ENCODE results near the gene SLC35G3.
A peak's percentile ranks its signal among the peaks of the same experiment; 100 is the strongest.

Gene SLC35G3

DNA sequence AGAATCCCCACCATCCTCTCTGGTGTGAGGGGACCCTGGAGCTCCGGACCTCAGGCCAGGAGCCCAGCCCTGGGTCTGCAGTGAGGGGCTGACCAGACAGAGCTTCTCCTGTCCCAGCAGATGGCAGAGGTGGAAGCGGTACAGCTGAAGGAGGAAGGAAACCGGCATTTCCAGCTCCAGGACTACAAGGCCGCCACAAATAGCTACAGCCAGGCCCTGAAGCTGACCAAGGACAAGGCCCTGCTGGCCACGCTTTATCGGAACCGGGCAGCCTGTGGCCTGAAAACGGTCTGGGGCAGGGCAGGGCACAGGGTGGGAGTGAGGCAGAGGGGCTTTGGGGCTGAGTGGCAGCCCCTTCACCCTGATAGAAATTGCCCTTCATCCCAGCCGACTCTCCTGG is 46.0 kb downstream of the SLC35G3 start:
- TF ChIP-seq, protein P1, sequence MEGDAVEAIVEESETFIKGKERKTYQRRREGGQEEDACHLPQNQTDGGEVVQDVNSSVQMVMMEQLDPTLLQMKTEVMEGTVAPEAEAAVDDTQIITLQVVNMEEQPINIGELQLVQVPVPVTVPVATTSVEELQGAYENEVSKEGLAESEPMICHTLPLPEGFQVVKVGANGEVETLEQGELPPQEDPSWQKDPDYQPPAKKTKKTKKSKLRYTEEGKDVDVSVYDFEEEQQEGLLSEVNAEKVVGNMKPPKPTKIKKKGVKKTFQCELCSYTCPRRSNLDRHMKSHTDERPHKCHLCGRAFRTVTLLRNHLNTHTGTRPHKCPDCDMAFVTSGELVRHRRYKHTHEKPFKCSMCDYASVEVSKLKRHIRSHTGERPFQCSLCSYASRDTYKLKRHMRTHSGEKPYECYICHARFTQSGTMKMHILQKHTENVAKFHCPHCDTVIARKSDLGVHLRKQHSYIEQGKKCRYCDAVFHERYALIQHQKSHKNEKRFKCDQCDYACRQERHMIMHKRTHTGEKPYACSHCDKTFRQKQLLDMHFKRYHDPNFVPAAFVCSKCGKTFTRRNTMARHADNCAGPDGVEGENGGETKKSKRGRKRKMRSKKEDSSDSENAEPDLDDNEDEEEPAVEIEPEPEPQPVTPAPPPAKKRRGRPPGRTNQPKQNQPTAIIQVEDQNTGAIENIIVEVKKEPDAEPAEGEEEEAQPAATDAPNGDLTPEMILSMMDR (IDR thresholded peaks at IDR 0.05; ENCODE audit: unreplicated experiment in 3 of 3), result no peak
- no peaks in the 10 kb centered on the region for H3K36me3 Mint-ChIP-seq (ENCODE audit: low read depth)
- no peaks in the 10 kb centered on the region for H3K9me3 Mint-ChIP-seq
- H3K27ac Mint-ChIP-seq, result peak overlapping the region in 1 of 3 experiments; percentile 76
- H3K27me3 Mint-ChIP-seq (ENCODE audit: low read depth), result peaks cover 11% of the 10 kb centered on the region
- peak overlapping the region; percentile 62 to 97 (median 87) for H3K4me3 Mint-ChIP-seq
- H3K4me1 Mint-ChIP-seq, result peaks cover 16% of the 10 kb centered on the region

DNA sequence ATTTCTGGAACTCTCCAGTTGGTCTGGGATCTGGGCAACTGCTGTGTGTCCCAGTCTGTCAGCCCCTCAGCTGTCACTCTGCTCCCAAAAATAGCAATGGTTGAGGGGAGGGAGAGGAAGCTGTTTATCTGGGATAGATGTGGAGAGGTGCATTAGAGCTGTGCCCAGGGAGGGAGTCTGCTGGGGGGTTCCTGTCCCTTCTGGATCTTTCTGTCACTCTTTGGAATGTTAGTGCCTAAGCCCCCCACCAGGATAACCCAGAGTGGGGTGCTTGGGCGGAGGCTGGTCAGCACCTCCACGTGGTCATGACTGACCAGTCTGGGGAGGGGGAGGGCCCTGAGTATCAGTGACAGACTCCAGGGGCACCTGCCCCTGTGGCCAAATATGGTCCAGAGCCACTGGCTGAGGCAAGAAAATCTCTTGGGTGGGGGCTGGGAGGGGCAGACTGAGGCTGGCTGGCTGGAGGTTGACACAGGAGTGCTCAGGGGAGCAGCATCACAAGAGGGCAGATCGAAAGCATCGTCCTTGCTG is 46.8 kb downstream of the SLC35G3 start, which contains the start of gene UNC45B:
Gene UNC45B, plus strand, starts transcription at position 443 of the 531 bp plus-strand sequence. CDS start 447 bp downstream, outside the sequence.
- H3K4me1 Mint-ChIP-seq, result peaks cover 16% of the 10 kb centered on the region
- H3K9me3 Mint-ChIP-seq, result no peaks in the 10 kb centered on the region
- H3K4me3 Mint-ChIP-seq, result peak within 1 kb of the TSS; percentile 62 to 97 (median 87)
- H3K27ac Mint-ChIP-seq, result peak within 1 kb of the TSS; percentile 76 to 86 (median 79)
- TF ChIP-seq, protein P1 (IDR thresholded peaks at IDR 0.05; ENCODE audit: unreplicated experiment in 3 of 3), result no peak
- H3K27me3 Mint-ChIP-seq (ENCODE audit: low read depth), result peaks cover 11% of the 10 kb centered on the region
- H3K36me3 Mint-ChIP-seq (ENCODE audit: low read depth), result no peaks in the 10 kb centered on the region

DNA sequence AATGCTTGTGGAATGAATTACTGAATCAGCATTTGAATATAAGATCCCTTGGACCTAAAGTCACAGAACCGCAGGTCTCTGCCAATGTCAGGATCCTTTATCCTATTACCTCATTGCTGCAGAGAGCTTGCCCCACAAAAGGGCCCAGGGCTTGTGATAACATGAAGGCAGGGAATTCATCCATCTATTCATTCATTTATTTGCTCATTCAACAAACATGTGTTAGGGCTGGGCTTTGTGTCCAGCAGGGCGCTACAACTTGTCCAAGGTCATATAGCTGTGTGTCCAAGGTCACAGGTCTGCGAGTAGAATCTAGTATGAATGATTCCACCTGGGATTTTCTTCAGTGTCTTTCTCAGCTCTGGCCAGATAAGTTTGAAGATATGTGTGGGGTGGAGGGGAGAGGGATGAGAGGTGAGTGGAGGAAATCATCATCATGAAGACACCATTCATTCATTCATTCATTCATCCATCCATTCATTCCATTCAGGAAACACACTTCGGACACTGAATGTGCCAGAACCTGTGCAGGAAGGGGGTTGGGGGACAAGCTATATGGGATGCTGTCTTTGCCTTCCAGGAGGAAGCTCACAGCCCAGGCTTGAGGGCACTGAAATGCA is 47.9 kb downstream of the SLC35G3 start:
- Mint-ChIP-seq H3K4me3 (peak overlapping the region in 1 of 3 experiments; percentile 97), H3K9me3 (no peaks in the 10 kb centered on the region), H3K27me3 (ENCODE audit: low read depth) (peaks cover 11% of the 10 kb centered on the region), H3K36me3 (ENCODE audit: low read depth) (no peaks in the 10 kb centered on the region), H3K27ac (peak overlapping the region; percentile 76 to 86 (median 79)), H3K4me1 (peaks cover 16% of the 10 kb centered on the region)
- TF ChIP-seq, protein P1 (IDR thresholded peaks at IDR 0.05; ENCODE audit: unreplicated experiment in 3 of 3), result no peak

DNA sequence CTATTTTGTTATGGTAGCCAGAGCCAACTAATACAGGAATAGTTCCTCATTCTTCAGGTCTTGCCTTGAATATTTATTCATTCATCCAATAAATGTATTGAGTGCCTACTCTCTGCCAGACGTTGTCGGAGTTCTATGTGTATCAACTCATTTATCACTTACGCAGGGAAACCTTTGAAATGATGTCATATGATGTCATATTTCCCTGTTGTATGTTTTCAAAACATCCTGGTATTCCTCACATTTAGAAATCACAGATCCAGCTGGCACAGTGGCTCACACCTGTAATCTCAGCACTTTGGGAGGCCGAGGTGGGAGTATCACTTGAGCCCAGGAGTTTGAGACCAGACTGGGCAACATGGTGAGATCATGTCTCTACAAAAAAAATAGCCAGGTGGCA is 49.4 kb downstream of the SLC35G3 start:
- Mint-ChIP-seq H3K36me3 (ENCODE audit: low read depth) (no peaks in the 10 kb centered on the region), H3K4me3 (peak overlapping the region; percentile 9 to 23 (median 21)), H3K4me1 (peaks cover 21% of the 10 kb centered on the region), H3K27ac (no peak overlapping the region), H3K27me3 (ENCODE audit: low read depth) (peaks cover 11% of the 10 kb centered on the region), H3K9me3 (no peaks in the 10 kb centered on the region)
- TF ChIP-seq, protein P1 (IDR thresholded peaks at IDR 0.05; ENCODE audit: unreplicated experiment in 3 of 3), result no peak
